HG02763 (cell line): ENCODE data around the gene HSD17B4.
"Not testable (repeated sequence)": the region's sequence is repeated elsewhere in the genome, so short reads cannot be mapped to it uniquely, and the experiment has no call there.

Experiments used
- ATAC-seq: cut with Tn5 transposase; IDR thresholded peaks from one replicate; pipeline ENCODE4 v1.9.1; 2021; ENCODE audit warnings: mild to moderate bottlenecking, moderate library complexity; ENCODE audit not compliant: unreplicated experiment

HSD17B4 gene, protein sequence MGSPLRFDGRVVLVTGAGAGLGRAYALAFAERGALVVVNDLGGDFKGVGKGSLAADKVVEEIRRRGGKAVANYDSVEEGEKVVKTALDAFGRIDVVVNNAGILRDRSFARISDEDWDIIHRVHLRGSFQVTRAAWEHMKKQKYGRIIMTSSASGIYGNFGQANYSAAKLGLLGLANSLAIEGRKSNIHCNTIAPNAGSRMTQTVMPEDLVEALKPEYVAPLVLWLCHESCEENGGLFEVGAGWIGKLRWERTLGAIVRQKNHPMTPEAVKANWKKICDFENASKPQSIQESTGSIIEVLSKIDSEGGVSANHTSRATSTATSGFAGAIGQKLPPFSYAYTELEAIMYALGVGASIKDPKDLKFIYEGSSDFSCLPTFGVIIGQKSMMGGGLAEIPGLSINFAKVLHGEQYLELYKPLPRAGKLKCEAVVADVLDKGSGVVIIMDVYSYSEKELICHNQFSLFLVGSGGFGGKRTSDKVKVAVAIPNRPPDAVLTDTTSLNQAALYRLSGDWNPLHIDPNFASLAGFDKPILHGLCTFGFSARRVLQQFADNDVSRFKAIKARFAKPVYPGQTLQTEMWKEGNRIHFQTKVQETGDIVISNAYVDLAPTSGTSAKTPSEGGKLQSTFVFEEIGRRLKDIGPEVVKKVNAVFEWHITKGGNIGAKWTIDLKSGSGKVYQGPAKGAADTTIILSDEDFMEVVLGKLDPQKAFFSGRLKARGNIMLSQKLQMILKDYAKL

DNA sequence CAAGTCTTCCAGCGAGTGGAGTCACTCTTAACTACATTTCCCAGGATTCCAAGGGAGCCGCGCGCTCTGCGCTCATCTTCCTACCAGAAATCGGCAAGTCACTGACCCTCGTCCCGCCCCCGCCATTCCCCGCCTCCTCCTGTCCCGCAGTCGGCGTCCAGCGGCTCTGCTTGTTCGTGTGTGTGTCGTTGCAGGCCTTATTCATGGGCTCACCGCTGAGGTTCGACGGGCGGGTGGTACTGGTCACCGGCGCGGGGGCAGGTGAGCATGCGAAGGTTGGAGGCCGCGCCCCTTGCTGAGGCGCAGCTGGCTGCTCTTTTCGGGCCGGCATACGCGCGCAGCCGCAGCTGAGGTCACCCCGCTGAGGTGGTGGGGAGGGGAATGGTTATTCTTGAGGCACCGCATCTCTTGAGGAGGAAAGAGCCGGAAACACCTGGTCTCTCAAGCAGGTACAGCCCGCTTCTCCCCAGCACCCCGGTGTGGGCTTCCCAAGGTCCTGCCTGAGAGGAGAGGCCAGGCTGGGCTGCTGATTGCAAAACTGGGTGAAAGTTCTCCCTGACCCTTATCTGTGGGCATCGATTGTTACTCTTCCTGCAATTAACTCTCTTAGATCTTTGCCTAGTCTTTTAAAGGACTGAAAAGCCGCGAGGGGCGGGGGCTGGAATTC is at the start of gene HSD17B4:
HSD17B4 (plus strand) TSS at position 125 of the 667 bp plus-strand sequence; CDS start at position 204, 79 bp downstream.
- peak; percentile 93 for ATAC-seq

DNA sequence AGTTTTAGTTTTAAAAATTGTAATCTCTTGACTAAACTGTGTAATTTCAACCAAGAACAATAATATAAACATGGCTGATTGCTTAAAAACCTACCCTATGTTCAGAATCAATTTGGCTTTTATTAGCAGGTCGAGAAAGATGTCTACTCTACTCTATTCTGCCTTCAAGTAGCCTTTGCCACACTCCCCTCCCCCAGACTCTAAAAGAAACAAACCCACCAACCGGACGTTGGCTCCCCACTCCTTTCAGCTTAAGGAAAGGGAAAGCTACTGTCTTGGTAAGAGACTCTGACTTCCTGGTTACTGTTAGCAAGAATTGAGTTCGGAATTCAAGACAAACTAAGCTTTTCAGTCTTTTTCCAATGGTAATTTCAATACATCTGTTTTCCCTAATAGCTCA is 49.7 kb upstream of the HSD17B4 start:
- ATAC-seq: no peak

DNA sequence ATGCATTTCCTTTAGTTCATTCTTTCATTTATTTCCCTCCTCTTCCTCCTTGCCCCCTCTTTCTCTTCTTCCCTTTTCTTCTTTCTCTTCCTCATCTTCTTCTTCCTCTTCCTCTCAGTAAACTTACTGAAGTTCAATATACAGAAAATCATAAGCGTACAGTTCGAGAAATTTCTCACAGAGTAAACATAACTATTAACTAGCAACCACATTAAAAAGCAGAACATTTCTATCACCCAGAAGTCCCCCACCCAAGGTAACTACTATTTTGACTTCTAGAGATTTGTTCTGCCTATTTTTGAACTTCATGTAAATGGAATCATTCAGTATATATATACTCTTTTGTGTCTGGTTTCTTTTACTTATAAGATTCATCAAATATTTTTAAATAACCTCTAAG is 48.3 kb upstream of the HSD17B4 start:
- ATAC-seq: no peak

DNA sequence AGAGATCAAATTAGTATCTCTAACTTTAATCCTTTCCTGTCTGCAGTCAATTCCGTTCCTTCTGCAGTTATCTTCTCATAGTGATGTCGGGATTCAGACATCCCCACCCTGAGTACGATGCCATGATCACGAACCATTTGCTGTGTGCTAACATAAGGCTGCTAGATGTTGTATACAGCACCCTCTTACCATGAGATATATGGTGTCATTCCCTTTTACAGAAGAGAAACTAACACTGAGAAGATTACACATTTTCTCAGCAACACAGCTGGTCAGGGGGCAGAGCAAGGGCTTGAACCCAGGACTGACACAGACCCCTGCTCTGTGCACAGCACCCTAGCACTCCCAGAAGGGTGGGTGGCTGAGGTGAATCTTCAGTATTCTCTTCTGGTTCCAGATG is 46.9 kb upstream of the HSD17B4 start:
- ATAC-seq: no peak

DNA sequence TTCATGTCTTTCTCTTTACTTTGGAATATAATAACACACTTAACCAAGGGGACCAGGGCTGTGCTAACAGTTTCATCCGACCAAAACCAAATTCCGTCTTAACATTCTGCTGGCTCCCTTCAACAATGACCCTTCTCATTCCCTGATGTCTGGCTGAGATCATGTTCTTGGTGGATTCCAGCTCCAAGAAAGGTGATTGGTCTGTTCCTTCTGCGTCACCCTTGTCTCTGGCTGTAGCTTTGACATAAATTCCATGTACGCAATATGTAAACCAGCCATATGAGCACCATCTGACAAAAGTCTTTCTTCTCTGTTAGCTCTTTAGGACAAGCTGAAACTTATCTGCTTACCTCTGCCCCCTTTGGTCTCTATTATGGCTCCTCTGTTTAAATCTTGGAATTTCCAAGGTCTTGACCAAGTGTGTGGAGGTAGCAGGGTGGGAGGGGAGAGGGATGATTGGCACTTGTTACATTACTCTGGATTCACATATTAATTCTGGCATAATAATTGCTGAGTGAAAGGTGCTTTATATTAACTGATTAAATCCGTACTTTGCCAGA is 45.7 kb upstream of the HSD17B4 start:
- no peak for ATAC-seq

DNA sequence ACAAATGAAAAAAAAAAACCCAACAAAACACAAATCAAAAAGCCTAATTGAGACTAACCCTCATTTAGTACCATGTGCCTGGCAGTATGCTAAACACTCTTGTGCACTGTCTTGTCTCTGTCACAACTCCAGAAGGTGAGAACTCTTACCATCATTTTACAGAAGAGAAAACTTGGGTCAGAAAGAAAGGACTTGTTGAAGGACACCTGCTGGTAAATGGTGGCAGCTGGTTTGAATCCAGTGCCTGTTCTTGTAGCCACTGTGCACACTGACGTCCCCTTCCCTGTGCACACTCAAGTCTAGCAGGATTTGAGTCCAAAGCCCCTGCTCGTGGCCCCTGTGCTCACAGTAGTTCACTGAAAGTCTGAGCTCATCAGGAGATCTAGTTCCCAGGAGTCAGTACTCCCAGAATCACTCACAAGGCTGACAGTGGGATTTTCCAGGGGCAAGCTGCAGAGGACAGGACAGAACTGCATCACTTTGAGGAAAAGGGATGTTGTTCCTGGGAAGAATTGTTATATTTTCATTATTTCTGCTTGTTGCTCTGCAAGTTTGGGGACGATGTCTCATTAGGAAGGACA is 43.0 kb upstream of the HSD17B4 start:
- ATAC-seq: peak; percentile 31

DNA sequence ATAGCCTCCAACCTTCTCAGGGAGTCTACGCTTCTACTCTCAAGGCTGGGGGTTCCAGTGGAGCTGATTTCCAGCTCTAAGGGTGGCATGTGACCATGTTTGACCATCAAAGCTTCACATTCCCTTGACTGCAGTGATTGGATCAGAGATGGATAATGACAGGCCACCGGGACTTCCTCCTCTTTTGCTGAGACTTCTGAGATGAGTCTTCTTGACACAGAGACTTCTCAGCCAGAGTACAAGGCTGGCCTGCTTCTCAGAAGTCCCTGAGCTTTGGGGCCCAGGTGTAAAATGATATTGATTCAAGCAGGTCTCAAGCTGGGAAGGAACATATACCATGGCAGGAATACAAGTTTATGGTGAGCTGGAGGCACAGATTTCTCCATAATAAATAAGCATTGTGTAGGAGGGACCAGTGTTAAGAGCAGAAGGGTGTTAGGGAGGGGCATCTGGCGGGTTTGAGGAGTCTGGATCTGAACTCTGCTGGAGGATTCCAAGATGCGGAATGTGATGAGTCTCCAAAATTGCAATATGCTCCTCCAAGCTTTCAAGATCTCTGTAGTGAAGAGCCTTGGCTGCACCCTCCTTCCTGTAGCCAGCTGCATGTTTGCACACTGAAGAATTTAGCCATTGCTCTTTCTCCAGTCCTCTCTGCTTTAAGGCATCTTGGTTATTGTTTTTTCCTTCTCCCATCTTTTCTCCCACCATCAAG is 41.7 kb upstream of the HSD17B4 start:
- ATAC-seq: no peak

DNA sequence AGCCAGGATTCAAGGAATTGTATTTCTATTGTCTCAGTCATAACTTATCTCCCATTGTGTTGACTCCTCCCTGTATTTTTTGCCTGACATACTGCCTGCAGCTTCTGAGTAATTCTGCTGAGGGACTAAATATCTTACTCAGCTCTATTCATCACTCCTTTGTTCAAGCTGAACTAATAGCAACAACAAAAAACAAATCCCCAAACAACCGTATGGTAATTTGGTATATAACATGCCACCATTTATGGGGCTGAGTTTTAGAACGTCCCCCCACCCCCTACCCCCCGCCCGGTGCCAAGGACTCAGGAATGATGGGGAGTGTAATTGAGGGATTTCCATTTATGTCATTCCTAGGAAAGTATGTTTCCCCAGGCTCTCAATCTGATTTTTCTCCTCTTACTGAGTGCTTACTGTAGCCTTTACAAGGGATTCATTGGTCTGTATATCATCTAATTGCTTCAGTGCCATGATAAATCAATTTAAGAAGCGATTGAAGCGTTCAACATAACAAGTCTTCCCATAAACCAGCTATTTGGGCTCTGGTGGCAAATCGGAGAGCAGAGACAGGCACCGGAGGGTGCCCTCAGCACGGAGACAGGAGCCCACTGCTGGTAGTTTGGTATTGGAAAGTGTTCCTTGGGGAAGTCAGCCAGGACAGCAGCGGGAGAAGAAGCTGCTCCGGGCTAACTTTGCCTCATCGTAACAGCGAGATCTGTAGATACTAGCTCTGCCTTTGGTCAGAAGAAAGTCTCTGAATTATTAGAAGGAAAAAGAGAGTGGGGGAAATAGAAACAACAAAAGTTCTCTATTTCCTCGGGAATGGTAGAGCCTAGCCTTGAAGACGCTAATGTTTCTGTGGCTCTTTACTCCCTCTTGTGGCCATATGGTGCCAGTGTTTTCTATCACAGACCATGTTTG is 40.7 kb upstream of the HSD17B4 start:
- ATAC-seq: peak; percentile 72

DNA sequence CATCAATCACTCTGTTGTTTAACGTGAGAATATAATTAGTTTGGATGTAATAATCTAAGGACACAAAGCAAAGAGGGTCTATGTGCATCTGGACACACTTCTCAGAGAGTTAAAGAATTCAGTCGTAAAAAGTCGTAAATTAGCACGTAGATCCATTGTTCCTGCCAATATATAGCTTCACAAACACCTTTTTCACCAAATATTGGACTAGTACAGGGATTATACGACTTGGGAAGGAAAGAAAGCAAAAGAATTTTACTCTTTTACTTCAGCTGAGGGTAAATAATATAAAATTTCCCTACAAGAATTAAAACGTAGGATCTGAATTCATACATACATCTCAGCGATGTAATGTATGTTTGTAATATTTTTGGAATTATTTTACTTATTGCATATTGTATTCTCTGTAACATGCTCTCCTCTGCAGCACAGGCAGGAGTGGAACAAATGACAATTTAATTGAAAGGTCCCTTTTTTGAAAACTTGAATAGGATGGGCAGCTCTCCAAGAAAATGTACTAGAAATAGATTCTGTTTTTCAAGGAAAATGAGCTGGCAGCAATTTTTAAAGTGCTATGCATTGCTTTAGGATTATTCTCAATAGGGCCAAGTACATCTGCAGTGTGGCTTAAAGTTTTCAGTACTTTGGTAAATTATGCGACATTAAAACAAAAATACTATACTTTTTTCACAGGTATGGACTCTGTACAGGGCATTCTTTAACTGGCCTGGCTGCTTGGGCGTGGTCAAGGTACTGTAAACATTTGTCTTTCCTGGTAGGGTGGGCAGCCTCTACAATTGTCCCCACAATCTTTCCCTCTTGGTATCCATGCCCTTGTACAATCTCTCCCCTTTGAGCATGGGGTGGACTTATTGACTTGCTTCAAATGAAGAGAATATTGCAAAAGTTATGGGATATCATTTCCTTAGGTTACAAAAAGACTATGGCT is 39.7 kb upstream of the HSD17B4 start:
- ATAC-seq: no peak

DNA sequence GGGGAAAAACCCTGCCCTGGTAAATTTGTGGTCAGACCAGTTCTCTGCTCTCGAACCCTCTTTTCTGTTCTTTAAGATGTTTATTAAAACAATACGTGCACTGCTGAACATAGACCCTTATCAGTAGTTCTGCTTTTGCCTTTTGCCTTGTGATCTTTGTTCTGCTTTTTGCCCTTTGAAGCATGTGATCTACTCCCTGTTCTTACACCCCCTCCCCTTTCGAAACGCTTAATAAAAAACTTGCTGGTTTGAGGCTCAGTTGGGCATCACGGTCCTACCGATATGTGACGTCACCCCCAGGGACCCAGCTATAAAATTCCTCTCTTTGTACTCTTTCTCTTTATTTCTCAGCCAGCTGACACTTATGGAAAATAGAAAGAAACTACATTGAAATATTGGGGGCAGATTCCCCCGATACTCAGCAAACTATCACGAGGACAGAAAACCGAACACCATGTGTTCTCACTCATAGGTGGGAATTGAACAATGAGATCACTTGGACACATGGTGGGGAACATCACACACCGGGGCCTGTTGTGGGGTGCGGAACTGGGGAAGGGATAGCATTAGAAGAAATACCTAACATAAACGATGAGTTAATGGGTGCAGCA is 38.1 kb upstream of the HSD17B4 start:
- not testable (repeated sequence) for ATAC-seq

DNA sequence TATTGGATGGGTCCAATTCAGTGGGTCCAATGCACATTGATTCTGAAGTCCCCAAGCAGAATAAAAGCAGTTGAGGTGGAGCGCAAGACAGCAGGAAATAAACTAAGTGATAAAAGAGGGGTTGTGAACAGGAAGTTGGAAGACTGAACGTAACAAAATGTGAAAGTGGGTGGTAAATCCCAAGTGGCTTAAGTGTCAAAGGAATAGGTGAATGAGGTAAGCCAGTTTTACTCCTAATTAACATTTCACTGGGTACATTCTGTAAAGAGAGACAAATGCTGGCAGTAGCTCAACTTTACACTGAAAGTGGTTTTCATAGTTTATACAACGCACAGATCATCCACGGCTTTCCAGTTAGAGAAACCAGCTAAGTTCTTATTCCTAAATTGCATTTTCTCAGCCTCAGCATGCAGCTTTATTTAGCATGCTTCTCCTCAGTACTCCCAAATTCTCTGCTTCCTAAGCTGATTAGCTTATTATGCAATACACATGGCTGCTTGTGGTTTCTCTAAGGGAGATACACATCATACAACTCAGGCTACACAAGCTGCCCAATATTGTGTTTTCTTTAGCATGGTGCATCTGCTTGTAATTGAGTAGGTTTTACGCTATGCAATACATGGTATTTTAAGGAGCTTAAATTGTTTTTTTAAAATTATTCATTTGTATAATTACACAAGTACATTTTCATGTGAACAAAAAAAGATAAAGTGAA is 34.2 kb upstream of the HSD17B4 start:
- ATAC-seq: no peak

DNA sequence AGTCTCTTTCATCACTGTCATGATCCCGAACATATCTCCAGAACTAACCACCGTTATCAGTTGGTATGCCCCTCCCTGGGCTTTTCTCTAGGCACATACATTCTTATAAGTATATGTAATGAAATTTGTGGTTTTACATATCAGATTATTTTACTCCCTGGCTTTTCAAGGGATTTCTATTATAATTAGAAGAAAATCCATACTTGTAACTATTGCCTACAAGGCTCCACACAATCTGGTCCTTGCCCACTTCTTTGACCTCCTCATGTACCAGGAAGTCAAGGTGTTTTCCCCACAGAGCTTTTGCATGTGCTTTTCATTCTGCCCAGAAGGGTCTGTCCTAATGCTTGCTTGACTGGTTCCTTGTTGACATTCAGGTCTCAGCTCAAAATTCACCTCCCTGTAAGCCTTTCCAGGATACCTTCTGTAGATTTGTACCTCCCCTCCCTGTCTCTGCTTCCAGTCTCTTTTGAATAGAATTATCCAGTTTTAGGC is 33.6 kb upstream of the HSD17B4 start:
- peak; percentile 64 for ATAC-seq

DNA sequence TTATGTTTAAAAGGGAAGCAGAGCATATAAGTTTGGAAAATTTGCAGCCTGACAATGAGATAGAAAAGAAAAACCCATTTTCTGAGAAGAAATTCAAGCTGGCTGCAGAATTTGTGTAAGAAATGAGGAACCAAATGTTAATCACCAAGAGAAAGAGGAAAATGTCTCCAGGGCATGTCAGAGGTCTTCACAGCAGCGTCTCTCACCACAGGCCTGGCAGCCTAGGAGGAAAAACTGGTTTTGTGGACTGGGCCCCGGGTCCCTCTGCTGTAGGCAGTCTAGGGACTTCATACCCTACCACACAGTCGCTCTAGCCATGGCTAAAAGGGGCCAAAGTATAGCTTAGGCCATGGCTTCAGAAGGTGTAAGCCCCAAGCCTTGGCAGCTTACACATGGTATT is 32.1 kb upstream of the HSD17B4 start:
- ATAC-seq: no peak

DNA sequence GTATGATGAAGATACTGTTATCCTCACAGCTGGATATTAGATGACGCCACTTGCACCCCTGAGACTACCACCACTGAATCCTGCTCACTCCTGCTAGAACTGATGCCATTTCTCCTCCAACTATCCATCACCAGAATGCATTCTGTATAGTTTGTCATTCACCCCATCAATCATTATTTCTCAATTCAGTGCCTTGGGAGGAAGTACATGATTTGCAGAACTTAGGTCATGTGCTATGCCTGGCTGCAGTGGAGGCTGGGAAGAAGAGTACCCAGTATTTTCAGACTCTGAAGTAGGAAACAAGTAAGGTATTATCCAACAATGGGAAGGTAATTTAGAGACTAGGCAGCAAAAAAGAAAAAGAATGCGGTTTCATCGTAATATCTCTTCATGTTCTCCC is 26.2 kb upstream of the HSD17B4 start:
- no peak for ATAC-seq

DNA sequence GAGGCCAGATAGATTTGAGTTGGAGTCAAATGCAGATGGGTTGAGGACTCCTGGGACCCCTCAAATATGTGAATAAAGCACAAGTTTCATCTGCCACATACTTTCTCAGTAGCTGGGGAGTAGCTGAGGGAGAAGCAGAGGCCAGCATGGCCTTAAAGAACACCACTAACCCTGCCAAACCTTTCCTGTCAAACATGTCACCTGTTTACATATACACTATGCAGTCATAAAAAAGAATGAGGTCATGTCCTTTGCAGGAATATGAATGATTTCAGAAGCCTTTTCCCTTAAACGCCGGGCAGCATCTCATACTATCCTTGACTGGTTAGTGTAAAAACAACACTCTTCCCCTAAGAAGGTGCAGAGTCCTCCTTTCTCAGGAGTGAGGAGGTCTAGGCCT is 25.2 kb upstream of the HSD17B4 start:
- no peak for ATAC-seq

DNA sequence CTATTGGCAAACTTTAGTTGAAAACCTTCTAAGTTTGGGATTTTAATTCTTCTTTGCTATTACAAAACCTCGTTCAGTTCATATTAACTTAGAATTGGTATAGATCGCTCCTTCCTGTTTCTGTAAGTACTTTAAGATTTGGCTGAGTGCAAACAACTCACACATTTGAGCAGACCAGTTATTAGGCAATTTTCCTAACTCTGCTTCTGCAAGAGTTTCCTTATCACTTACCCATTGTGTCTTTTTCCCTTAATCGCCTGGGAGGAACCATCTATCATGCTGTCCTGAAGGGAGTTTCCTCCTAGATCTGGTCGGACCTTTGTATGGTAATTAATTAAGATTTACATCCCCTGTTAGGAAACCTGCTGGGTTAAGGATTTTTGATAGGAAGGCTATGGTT is 24.7 kb upstream of the HSD17B4 start:
- ATAC-seq: not testable (repeated sequence)

DNA sequence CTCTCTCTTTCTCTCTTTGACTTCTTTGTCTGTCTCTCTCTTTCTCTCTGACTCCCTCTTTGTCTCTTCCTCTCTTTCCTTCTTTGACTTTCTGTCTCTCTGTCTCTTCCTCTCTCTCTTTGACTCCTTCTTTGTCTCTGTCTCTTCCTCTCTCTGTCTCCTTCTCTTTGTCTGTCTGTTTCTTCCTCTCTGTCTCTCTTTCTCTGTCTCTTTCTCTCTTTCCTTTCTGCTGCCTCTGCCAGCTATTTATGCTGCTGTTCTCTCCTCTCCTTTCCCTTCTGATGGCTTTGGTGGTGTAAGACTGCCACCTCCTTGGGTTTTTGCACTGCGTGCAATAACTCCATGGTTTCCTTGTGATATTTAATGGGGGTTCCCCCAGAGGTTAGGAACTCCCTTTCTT is 24.1 kb upstream of the HSD17B4 start:
- ATAC-seq: not testable (repeated sequence)
